Activated T-cell treated with anti-CD3 and anti-CD28 coated beads, Interleukin-2, amount 50 U/mL, for 1 hour (primary cell): ENCODE data around the gene PLCL2.
"Not testable (repeated sequence)": the region's sequence is repeated elsewhere in the genome, so short reads cannot be mapped to it uniquely, and the experiment has no call there.

Experiments
- DNase-seq: peaks from one replicate; pipeline ENCODE4 v3.0.0-alpha.2; 2020

PLCL2 gene

DNA sequence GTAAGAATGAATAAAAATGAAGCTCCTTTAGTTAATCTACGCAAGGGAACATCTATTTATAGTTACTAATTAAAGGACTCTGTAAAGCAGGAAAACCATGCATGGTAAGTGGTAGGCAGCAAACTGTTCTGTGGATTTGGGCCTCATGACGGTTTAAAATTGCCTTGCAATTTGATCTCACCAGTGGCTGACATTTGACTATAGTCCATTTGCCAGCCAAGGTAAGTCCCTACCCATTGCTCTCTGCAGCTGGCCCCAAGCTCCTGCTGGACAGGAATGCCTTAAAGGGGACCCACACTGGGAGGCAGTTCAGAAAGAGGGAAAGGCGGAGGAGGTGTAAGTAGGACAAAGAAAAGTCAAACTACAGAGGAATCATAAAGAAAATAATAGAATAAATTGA, 203.3 kb downstream of the PLCL2 start:
- DNase-seq: no peak

DNA sequence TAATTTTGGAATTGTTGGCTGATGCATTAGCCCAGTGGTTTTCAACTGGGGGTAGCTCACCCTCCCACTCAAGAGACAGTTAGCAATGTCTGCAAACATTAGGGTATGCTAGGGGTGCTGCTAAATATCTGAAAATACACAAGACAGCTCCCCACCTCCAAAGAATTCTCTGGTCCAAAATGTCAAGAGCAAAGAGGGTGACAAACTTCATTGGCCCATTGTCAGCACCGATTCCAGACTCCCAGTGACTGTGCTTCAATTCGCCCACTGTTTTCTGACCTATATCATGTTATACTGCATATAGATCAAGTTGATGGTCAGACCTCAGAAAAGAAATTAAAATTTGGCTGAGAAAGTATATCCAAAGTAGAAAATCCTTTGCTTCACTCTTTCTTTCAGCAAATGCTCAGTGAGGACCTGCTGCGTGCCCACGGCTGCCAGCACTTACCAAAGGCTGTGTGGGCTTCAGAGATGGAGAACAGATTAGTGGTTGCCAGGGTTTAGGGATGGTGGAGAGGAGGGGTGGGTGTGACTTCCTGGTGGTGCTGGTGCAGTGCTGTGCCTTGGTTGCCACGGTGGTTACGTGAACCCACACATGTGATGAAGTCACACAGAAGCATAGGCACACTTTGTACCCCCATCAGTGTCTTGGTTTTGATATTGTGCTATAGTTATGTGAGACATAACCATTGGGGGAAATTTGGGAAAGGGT, 204.0 kb downstream of the PLCL2 start:
- peak; percentile 20 for DNase-seq

DNA sequence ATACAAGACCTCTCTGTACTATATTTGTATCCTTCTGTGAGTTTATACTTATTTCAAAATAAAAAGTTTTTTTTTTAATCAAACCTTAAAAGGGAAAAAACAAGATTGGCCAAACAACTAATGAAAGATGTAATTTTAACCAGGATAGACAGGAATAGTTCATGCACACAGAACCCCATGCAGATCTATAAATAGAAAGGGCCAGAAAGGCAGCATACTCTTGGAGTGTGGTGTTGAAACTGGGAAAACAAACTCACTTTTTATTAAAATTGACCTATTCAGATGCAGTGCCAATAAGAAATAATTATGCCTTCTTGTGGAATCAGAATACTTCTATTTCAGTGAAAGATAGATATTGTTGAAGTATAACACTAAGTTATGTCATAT, 204.6 kb downstream of the PLCL2 start:
- DNase-seq: no peak

DNA sequence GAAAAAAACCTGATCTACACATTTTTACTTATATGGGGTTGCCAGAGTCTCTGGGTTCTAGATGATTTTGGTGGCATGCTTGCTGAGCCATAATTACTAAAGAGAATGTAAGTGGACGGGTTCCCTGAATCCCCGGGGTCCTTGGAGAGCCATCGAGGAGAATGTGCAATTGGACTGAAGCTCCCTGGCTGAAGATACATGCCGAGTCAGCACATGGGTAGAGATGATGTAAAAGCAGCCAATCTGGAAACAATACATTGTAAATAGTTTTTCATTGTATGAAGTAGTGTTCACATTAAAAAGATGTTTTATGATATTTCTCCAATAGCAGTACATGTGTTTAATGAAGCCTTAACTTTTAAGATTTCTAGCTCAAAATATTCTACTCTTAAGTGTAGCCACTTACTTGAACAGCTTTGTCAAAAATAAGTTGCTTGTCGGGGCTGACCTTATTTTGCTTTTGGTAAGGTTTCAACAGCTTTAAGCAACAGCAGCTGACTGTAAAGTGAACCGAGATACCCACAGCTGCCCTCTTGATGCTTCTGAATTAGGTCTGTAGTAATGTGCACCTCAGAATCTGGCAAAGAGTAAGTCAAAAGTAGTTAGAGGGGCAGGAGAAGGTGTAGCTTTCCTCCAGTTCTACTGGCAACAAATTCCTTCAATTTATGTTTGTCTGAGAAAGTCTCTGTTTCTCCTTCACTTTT, 205.7 kb downstream of the PLCL2 start:
- DNase-seq: no peak

DNA sequence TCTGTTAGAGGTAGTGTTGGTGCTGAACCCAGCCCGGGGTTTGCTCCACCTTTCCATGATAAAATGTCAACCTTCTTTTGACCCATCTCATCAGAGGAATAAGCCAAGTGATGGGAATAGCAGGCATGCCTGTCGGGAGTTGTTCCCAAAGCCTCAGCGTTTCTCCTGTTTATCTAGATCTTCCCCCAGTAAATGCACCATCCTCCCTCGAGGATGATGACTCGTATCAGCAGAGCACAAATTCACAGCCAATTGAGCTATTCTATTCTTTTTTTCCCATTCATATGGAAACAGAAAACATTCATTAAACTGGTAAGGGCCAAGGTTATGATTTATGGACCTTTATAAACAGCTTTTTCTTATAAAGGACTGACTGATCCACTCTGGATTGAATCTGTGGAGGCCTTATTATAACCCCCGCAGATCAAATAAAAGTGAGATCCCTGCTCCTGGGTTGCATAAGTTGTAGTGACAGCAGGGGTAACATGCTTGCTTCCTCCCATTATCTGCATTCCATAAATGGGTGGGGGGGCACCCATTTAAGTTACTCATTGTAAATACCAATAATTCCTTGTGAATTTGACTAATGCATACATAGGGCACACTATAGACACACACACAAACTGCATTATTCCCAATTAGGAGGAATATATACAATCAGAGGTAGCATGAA, 207.3 kb downstream of the PLCL2 start:
- no peak for DNase-seq

DNA sequence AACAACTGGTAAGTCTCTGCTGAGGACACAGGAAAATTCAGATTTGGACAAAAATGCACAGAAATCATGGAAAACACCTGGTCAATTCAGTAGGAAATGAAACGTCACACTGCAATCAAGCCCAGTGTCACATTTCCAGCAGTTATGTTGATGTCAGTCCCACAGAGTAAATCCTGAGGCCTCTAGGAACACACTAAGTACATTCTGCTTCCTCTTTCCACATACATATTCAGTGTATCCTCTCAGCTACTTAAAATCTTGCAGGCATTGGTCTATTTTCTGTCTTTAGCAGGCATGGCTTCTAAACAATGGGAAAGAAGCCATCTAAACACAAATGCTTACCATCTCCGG, 207.8 kb downstream of the PLCL2 start:
- DNase-seq: no peak

DNA sequence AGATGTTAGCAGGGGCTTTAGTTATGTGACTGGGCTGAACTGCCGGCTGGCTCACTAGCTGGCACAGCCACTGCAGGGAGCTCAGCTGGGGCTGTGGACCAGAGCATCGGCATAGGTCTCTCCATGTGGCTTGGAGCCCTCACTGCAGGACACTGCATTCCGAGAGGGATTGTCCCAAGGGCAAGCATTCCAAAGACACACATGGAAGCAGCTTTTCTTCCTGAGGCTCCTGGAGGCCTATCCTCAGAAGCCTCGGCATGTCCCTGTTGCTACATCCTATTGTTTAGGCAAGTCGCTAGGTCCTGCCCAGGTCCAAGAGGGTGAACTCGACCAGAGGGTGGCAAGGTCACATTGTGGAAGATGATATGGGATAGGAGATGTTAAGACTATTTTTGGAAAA, 209.8 kb downstream of the PLCL2 start:
- no peak for DNase-seq

DNA sequence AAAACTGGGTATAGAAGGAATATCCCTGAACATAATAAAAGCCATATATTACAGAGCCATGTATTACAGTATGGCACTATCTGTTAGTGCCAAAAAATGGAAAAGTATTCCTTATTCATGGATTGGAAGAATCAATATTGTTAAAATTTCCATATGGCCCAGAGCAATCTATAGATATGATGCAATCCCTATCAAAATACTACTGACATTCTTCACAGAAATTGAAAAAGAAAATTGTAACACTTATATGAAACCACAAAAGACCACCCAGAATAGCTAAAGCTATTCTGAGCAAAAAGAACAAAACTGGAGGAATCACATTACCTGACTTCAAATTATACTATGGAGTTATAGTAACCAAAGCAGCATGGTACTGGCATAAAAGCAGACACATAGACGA, 218.8 kb downstream of the PLCL2 start:
- no peak for DNase-seq

DNA sequence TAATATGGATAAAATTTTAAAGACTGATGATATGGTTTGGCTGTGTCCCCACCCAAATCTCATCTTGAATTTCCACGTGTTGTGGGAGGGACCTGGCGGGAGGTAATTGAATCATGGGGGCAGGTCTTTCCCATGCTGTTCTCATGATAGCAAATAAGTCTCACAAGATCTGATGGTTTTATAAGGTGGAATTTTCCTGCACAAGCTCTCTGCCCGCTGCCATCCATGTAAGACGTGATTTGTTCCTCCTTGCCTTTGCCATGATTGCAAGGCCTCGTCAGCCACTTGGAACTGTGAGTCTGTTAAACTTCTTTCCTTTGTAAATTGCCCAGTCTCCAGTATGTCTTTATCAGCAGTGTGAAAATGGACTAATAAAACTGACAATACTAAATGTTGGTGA, 222.0 kb downstream of the PLCL2 start:
- DNase-seq: not testable (repeated sequence)

DNA sequence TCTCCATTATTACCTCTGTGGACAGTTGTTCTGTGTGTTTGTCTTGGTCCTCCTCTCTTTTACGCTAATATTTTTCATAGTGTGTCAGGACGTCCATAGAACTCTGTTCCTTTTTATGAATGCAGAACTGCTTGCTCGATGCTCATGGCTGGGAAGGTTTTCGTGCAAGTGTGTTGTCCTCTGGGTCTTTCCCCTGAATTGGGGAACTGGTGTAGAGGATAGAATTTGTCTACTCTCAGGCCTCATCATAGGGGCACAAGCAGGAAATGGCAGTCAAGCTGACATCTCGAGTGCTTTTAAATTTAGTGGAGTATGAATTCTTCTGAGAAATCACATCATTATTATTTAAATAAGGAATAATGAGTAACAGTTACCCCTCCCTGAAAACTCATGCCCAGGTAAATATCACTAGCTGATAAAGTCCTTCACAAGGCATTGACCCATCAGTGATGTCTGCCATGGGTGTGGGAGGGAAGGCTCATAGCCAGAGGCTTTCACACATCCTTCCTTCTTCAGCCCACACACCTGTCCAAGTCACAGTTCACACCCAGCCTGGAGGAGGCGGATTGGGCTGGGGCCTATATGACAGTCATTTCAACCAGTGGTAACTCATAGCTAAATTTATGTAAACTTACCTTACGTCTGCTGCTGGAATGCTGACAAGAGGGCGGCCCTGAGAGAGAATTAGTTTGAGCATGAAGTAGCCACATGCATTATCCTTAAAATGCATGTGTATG, 226.1 kb downstream of the PLCL2 start:
- no peak for DNase-seq

DNA sequence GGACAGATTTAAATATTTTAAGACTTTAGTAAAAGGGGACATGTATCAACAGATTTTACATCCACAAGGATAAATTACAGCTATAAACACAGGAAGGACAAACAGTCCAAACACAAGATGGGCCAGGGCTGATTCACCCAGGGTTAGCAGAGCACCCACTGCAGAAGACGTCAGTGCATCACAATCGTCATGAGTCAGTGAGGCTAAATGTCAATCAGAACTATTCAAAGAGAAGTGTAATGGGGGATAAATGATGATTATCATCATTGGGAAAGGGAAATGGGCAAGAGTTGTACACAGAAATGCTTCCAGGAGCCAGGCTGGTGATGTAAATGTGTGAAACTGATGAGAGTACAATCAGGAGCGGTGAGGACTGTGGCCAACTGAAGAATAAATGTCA, 226.8 kb downstream of the PLCL2 start:
- DNase-seq: no peak

DNA sequence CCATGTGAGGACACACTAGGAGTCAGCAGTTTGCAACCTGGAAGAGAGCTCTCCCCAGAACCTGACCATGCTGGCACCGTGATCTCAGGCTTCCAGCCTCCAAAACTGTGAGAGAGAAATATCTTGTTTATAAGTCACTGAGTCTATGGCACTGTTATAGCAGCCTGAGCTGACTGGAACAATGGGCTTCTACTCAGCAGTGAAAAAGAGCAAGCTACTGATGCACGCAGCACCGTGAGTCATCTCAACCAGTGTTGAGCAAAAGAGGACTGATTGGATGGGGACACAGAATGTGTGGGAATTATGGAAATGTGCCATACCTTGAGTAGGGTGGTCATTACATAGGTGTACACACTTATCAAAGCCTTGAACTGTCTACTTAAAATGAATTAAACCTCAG, 230.4 kb downstream of the PLCL2 start:
- DNase-seq: no peak

DNA sequence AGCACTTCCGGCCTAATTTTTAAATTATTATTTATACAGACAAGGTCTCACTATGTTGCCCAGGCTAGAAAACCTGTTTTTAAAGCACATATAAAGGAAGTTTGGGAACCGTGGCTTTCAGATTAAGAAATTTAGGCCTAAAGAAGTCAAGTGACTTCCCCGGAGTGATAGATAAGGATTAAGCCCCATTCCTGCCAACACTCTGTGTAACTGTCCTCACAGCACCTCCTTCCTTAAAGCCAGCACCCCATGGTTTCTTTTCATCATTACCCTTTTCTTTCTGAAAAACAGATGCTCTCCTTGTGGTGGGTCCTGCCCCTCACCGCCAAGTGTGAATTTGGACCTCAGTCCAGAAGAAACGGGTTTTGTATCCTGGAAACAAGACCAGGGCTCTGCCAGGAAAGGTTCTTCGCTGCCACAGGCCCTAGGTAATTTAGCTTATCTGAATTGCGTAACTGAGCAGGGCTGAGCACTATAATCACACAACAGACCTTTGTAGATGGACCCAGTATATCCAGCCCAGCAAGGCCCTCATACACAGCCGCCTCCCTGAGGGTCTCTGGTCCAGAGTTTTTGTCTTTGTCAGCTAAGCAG, 231.3 kb downstream of the PLCL2 start:
- DNase-seq: no peak

DNA sequence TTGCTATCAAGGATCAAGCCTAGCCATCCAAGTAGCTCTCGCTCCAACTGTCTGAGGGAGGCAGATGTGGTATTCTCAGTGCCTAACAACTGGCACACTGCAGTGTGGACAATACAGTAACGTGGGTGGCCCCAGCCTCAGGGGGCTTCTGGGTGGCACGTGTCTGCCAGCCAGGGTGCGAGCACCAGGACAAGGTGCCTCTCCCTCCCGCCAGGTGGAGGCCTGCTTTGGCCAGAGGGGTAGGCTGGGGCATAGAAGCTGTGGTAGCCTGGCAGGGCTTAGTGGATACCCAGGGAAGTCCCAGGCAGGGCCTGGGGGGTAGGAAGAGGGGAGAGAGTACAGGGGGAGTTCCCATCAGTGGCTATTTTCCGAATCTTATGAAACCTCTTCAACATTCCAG, 234.0 kb downstream of the PLCL2 start:
- DNase-seq: no peak

DNA sequence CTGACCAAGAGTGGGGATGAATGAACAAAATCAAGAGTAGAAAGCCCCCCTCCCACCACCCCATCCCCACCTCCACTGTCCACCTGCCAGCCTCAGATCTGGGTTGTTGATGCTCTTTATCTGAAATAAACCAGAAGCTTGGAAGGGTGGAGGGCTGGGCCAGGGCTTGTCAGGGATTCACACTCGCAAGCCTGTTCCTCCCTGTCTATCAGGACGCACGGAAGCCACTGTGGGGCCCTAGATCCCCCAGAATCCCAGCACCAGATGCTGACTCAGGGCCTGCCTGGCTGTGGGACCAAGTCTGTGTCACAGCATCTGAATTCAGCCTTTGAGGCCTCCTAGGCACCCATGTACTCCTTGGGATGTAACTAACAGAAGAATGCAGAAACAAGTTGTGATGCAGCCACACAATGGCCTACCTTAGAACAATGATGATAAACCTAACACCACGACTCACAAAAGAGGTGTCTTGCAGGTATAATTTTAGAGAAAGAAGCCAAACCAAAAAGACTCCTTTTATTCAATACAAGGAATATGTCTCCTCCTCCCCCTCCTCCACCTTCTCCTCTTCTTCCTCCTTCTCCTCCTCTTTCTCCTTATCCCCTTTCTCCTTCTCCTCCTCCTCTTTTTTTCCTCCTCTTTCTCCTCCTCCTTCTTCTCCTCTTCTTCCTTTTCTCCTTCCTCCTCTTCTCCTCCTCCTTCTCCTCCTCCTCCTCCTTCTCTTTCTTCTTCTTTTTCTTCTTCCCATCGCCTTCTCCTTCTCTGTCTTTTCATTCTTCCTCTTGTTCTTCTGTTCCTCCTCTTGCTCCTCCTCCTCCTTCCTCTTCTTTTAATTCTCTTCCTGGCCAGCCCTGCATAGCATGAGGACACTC, 234.7 kb downstream of the PLCL2 start:
- DNase-seq: no peak

DNA sequence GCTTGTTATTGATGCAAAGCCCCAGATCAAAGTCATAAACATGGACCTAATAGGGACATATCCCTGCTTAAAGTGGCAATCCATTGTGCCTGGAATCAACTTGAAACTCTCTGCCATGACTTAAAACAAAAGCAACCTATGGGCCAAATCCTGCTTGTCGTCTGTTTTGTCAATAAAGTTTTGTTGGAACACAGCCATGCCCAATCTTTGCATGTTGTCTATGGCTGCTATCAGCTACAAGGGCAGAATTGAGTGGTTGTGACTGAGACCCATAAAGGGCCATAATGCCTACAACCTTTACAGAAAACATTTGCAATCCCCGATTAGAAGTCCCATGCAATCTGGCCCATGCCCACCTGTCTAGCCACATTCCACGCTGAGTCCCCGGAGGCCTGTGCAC, 235.4 kb downstream of the PLCL2 start:
- DNase-seq: no peak

DNA sequence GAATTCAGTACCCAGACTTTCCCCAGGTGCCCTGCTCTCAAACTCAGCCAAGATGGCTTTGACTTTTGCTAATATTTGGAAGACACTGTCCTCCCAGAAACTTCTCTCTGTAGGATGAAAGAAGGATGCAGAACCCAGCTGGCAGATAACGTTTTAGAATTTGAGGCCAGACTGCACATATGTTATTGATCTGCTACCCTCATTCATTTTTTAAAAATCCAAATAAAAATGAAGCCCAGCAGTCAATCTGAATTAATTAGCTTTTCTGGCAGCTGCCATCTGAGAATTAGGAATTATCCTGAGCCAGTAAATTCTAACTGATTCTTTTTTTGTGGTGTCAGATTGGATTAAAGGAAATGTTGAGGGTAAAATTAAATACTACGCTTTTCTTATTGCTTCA, 236.6 kb downstream of the PLCL2 start:
- DNase-seq: no peak

DNA sequence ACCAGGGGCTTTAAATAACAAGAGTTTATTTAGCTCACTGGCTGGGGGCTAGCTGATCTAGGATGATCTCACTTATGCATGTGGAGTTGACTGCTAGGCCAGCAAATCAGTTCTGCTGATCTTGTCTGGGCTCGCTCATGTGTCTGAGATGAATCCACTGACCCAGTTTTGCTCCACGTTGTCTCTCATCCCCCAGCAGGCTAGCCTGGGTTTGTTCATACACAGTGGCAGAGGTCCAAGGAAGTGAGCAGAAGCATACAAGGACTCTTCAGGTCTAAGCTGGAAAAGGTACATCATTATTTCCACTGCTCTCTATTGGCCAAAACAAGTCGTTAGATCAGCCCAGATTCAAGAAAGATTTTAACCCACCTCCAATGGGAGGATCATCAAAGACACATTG, 238.0 kb downstream of the PLCL2 start:
- DNase-seq: no peak

DNA sequence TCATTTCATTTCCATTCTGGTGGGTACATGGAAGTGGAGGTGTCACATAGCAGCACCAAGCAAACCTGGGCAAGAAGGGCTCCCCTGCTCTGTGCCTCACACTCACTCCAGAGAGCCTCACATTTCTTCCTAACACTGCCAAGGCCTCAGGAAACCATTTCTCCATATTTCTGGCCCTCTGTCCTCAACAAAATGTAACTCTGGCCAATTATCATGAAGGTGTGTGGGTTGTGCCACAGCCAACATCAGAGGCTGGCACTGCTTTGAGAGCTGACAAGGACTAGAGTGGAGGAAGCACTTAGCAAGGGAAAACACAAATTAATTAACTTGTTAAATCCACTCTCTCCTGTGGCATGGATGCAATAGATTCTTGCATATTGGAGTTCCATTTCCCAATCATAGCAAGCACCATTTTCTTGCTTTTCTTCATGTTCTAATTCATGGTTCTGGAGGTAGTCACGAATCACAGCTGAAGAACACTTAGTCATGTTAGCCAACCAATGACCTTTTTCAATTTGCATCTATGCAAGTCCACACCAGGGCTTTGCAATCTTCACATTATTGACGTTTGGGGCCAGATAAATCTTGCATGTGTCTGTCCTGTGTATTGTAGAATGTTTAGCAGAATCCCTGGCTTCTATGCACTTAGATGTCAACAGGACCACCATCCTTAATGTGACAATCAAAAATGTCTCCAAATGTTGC, 241.1 kb downstream of the PLCL2 start:
- DNase-seq: no peak

DNA sequence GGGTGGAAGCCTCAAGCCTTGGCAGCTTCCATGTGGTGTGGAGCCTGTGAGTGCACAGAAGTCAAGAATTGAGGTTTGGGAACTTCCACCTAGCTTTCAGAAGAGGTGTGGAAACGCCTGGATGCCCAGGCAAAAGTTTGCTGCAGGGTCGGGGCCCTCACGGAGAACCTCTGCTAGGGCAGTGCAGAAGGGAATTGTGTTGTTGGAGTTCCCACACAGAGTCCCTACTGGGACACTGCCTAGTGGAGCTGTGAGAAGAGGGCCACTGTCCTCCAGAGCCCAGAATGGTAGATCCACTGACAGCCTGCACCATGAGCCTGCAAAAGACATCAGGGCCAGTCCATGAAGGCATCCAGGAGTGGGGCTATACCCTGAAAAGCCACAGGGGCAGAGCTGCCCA, 243.9 kb downstream of the PLCL2 start:
- DNase-seq: not testable (repeated sequence)

DNA sequence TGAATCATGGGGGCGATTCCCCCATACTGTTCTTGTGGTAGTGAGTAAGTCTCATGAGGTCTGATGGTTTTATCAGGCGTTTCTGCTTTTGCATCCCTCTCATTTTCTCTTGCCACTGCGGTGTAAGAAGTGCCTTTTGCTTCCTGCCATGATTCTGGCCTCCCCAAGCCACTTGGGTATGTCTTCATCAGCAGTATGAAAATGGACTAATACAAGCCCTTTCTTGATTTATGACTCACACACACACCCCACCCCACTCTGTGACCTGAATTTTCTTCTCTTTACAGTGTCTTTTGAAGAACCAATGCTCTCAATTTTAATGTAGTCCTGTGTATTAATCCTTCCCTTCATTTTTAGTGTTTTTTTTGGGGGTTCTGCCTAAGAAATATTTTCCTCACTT, 244.8 kb downstream of the PLCL2 start:
- DNase-seq: no peak

DNA sequence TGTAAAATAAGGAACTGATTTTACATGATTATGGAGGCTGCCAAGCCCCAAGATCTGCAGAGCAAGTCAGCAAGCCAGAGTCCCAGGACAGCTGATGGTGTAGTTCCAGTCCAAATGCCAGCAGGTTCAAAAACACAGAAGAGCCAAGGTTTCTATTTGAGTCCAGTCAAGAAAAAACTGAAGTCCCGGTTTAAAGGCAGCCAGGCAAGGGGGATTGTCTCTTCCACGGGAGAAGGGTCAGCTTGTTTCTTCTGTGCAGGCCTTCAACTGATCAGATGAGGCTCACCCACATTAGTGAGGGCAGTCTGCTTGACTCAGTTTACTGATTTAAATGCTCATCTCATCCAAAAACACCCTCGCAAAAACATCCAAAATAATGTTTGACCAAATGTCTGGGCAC, 246.2 kb downstream of the PLCL2 start:
- no peak for DNase-seq
